Fibroblast of skin of right biceps (primary cell): Measurements from ENCODE around the gene CNN2.

Source experiments
- DNase-seq: peaks from one replicate; pipeline ENCODE4 v3.0.0-alpha.2; 2013

CNN2 gene

GRCh38 chr19:1025960-1026782 is at the start of gene CNN2:
Gene CNN2 (plus strand): TSS chr19:1026608. CDS start chr19:1026662, 54 bp downstream.
- peak; percentile 86 for DNase-seq

GRCh38 chr19:977058-977464 is 49.3 kb upstream of the CNN2 start:
- no peak for DNase-seq

GRCh38 chr19:979318-979741 is 47.1 kb upstream of the CNN2 start:
- DNase-seq, result no peak

GRCh38 chr19:980133-980998 is 46.0 kb upstream of the CNN2 start:
- no peak for DNase-seq

GRCh38 chr19:982567-983170 is 43.7 kb upstream of the CNN2 start:
- peak; percentile 52 for DNase-seq

- peak; percentile 89 for DNase-seq
These were observed 42.0 kb upstream of the CNN2 start, which contains the start of gene WDR18 for GRCh38 chr19:984165-984967. Gene WDR18 (plus strand): TSS chr19:984345. CDS start chr19:984354, 9 bp downstream.

- no peak for DNase-seq
These were observed 40.3 kb upstream of the CNN2 start for GRCh38 chr19:986083-986482.

GRCh38 chr19:988081-988480 is 38.3 kb upstream of the CNN2 start:
- no peak for DNase-seq

GRCh38 chr19:988510-988909 is 37.9 kb upstream of the CNN2 start:
- DNase-seq, result no peak

- no peak for DNase-seq
These were observed 36.9 kb upstream of the CNN2 start for GRCh38 chr19:989381-990081.

- no peak for DNase-seq
These were observed 36.3 kb upstream of the CNN2 start for GRCh38 chr19:990119-990571.

GRCh38 chr19:990746-991145 is 35.7 kb upstream of the CNN2 start:
- DNase-seq, result no peak

GRCh38 chr19:991174-991931 is 35.1 kb upstream of the CNN2 start:
- peak; percentile 53 for DNase-seq

GRCh38 chr19:991932-992669 is 34.3 kb upstream of the CNN2 start:
- no peak for DNase-seq

- no peak for DNase-seq
These were observed 33.7 kb upstream of the CNN2 start for GRCh38 chr19:992670-993055.

GRCh38 chr19:993361-993830 is 33.0 kb upstream of the CNN2 start:
- no peak for DNase-seq

GRCh38 chr19:993831-994393 is 32.5 kb upstream of the CNN2 start:
- no peak for DNase-seq

- DNase-seq, result no peak
These were observed 31.9 kb upstream of the CNN2 start for GRCh38 chr19:994516-994915.

GRCh38 chr19:995051-995827 is 31.2 kb upstream of the CNN2 start:
- no peak for DNase-seq
